Transverse colon (tissue), 4 donors: ENCODE data around the gene CPVL. TPM values are rescaled to one million over a fixed set of nuclear protein-coding genes. Genes with fewer than 3 reads are reported as not detected.
A peak's percentile ranks its signal among the peaks of the same experiment; 100 is the strongest.

Experiments
- DNase-seq: peaks from one replicate; pipeline ENCODE4 v3.0.0-alpha.2; 2019
- H3K27ac ChIP-seq, 4 donors: fragments of 200-600 bp; sonication (generic); 2 replicates each; pipeline ENCODE4 v1.5.1; 2016 to 2018; ENCODE audit warnings: inconsistent platforms in 4 of 4
- H3K27me3 ChIP-seq: fragments of 200-600 bp; sonication (generic); 2 replicates; pipeline ENCODE4 v1.5.1; 2017; ENCODE audit warnings: inconsistent platforms
- H3K36me3 ChIP-seq, 4 donors: fragments of 200-600 bp; sonication (generic); 2 replicates each; pipeline ENCODE4 v1.5.1; 2017 to 2019; ENCODE audit warnings: inconsistent platforms in 4 of 4
- H3K4me1 ChIP-seq, 4 donors: fragments of 200-600 bp; sonication (generic); 2 replicates each; pipeline ENCODE4 v1.5.1; 2017 to 2020; ENCODE audit warnings: inconsistent platforms in 4 of 4
- H3K4me3 ChIP-seq, 4 donors: fragments of 200-600 bp; sonication (generic); 1 replicate in 1 of 4; 2 replicates in 3 of 4; pipeline versions ENCODE4 v1.5.1 to v1.6.1; 2017 to 2019; ENCODE audit warnings: inconsistent platforms in 4 of 4
- H3K9me3 ChIP-seq, 2 donors: fragments of 200-600 bp; sonication (generic); 2 replicates each; pipeline ENCODE4 v1.5.1; 2017 to 2019; ENCODE audit warnings: inconsistent platforms in 2 of 2
- CTCF ChIP-seq, 5 experiments: fragments of 200-600 bp in 3 of 5; fragments of 450-650 bp in 2 of 5; sonication (generic) in 3 of 5; IDR thresholded peaks; 1 replicate in 2 of 5; 2 replicates in 3 of 5; pipeline ENCODE4 v1.5.1; 2016 to 2017; ENCODE audit warnings: antibody characterized with exemption in 5 of 5, inconsistent platforms in 3 of 5, mild to moderate bottlenecking in 2 of 5, moderate library complexity in 1 of 5
- EP300 ChIP-seq: sonication (generic); formaldehyde crosslinking; IDR thresholded peaks from one replicate; pipeline ENCODE4 v1.6.1; 2017; ENCODE audit warnings: antibody characterized with exemption, low read depth
- POLR2A ChIP-seq: fragments of 450-650 bp; IDR thresholded peaks from one replicate; pipeline ENCODE4 v1.6.1; 2016; ENCODE audit warnings: antibody characterized with exemption, mild to moderate bottlenecking, moderate library complexity
- POLR2AphosphoS5 ChIP-seq, 3 donors: sonication (generic); formaldehyde crosslinking; IDR thresholded peaks; one replicate each; pipeline ENCODE4 v1.6.1; 2016; ENCODE audit warnings: antibody characterized with exemption in 3 of 3
- WGBS, 2 donors: methylation state at CpG; one replicate each; pipeline ENCODE4 v1.1.5; 2018; ENCODE audit warnings: low coverage in 1 of 2; 5-methylcytosine and 5-hydroxymethylcytosine counted together
- in situ Hi-C, 4 donors: fragments of 200-750 bp; cut with MboI; loops; one replicate each; pipeline versions ENCODE4 v1.15.0 to v1.15.1; 2017; ENCODE audit warnings: low sequenced_read_pairs in 3 of 4, low pct_ligation_motif_present in 1 of 4, low pct_unique_long_range_greater_than_20kb in 1 of 4
- intact Hi-C: fragments of 100-400 bp; cut with DNase I; formaldehyde crosslinking; loops from one replicate; pipeline ENCODE4 v1.15.1; 2023; ENCODE audit warnings: low total_unique reads
- total RNA-seq, 4 donors: library from RNA; depleted of rRNA; stranded (reverse); fragments of >200 nt; gene quantifications; one replicate each; pipeline ENCODE4 v1.1.0, GENCODE V29; 2016

CPVL gene
- total RNA-seq = 1 to 10 TPM in 3 of 4 donors, under 1 TPM in 1; 0.75 to 9.7 (median 4.8) TPM

GRCh38 chr7:29146057-29146706, at the start of gene CPVL:
Gene CPVL (minus strand): TSS chr7:29146537. CDS start chr7:29121061, 25,476 bp downstream.
- Histone ChIP-seq H3K4me1 (peaks cover 3 to 26% (median 23%) of the 10 kb centered on the region in 4 donors), H3K36me3 (no peaks in the 10 kb centered on the region), H3K27ac (peak within 1 kb of the TSS; percentile 16 to 39 (median 22)), H3K27me3 (peaks cover 28% of the 10 kb centered on the region), H3K4me3 (peak within 1 kb of the TSS; percentile 10 to 45 (median 27)), H3K9me3 (no peaks in the 10 kb centered on the region)
- in situ Hi-C loops (no loop called here), intact Hi-C loops (no loop called here)
- peak; percentile 53 for DNase-seq
- TF ChIP-seq CTCF (IDR thresholded peaks at IDR 0.05) (no peak), EP300 (no peak), POLR2AphosphoS5 (IDR thresholded peaks at IDR 0.05) (peak; percentile 14 to 51 (median 29)), POLR2A (peak; percentile 39)
- 3% methylated on average over 42 of the region's 42 CpGs; no CpG with 5 or more reads in 1 of the 2 donors for WGBS, 2 donors

GRCh38 chr7:29194594-29195427, 48.5 kb upstream of the CPVL start, which contains the start of gene CHN2:
Gene CHN2 (plus strand): TSS chr7:29194775.
- TF ChIP-seq EP300 = no peak
- peak; percentile 47 for TF ChIP-seq POLR2A
- TF ChIP-seq POLR2AphosphoS5 (IDR thresholded peaks at IDR 0.05) = peak in 2 of 3 donors; percentile 52 to 65
- no peak for TF ChIP-seq CTCF (IDR thresholded peaks at IDR 0.05)
- Histone ChIP-seq H3K4me1 (peaks cover 0 to 29% (median 13%) of the 10 kb centered on the region in 4 donors), H3K9me3 (no peaks in the 10 kb centered on the region), H3K27ac (peak within 1 kb of the TSS; percentile 59 to 77 (median 71)), H3K27me3 (peaks cover 15% of the 10 kb centered on the region), H3K36me3 (no peaks in the 10 kb centered on the region), H3K4me3 (peak within 1 kb of the TSS; percentile 53 to 78 (median 63))
- 1% methylated on average over 74 of the region's 89 CpGs; no CpG with 5 or more reads in 1 of the 2 donors for WGBS, 2 donors
- in situ Hi-C loops (loop anchor here (5.0 to 25.0 kb wide), 3 partner anchors 210 to 217 kb away; no protein-coding TSS in a partner anchor), intact Hi-C loops (no loop called here)
- peak; percentile 76 for DNase-seq

GRCh38 chr7:29194206-29194593, 47.9 kb upstream of the CPVL start:
- H3K36me3 ChIP-seq = no peaks in the 10 kb centered on the region
- H3K4me1 ChIP-seq = peaks cover 0 to 33% (median 17%) of the 10 kb centered on the region in 4 donors
- H3K9me3 ChIP-seq = no peaks in the 10 kb centered on the region
- 11% methylated on average over 7 of the region's 40 CpGs; no CpG with 5 or more reads in 1 of the 2 donors for WGBS, 2 donors
- in situ Hi-C loops = loop anchor here (5.0 to 25.0 kb wide), 3 partner anchors 211 to 218 kb away; no protein-coding TSS in a partner anchor
- TF ChIP-seq CTCF (IDR thresholded peaks at IDR 0.05) = no peak
- no peak for TF ChIP-seq POLR2A
- TF ChIP-seq POLR2AphosphoS5 (IDR thresholded peaks at IDR 0.05) = no peak
- no peak for TF ChIP-seq EP300
- DNase-seq = peak; percentile 22
- peak overlapping the region; percentile 53 to 78 (median 63) for H3K4me3 ChIP-seq
- peaks cover 15% of the 10 kb centered on the region for H3K27me3 ChIP-seq
- H3K27ac ChIP-seq = peak overlapping the region; percentile 59 to 77 (median 71)
- intact Hi-C loops = no loop called here
